IMR-90 (cell line): ENCODE data around the gene CD96. TPM values are rescaled to one million over a fixed set of nuclear protein-coding genes. Genes with fewer than 3 reads are reported as not detected.

ENCODE experiments used
- ATAC-seq: fragments of 200-7000 bp; cut with Tn5 transposase; 2 replicates; pipeline ENCODE4 v1.9.1; 2020; ENCODE audit warnings: low read depth, mild to moderate bottlenecking, moderate library complexity
- BruUV-seq: library from RNA; stranded (reverse); fragments of 400-500 nt; replicated peaks from 2 replicates; lab custom pipeline; 2021; lab: Mats Ljungman, UMichigan
- CTCF ChIA-PET: fragments of 300-600 bp; formaldehyde crosslinking; extraction: SDS; loops from one replicate; lab custom pipeline; 2021; ENCODE audit warnings: antibody characterized with exemption; lab: Yijun Ruan, JAX
- POLR2A ChIA-PET: fragments of 300-600 bp; sonication (Branson Sonifier 250); formaldehyde crosslinking; loops from one replicate; lab custom pipeline; 2022; ENCODE audit warnings: antibody characterized with exemption; ENCODE audit not compliant: unreplicated experiment; lab: Charles Lee
- DNase-seq: peaks from one replicate; pipeline ENCODE4 v3.0.0; 2013
- H2AFZ ChIP-seq: replicated peaks from 2 replicates; pipeline ENCODE3; 2013; ENCODE audit warnings: low read length, mild to moderate bottlenecking; ENCODE audit not compliant: poor library complexity
- H2AK5ac ChIP-seq: 2 replicates; pipeline ENCODE4 v1.6.1; 2013; ENCODE audit warnings: low read depth, low read length, inconsistent platforms
- H2AK9ac ChIP-seq: replicated peaks from 2 replicates; pipeline ENCODE3; 2013; ENCODE audit warnings: mild to moderate bottlenecking, low read depth, low read length, moderate library complexity; ENCODE audit not compliant: poor library complexity
- H2BK120ac ChIP-seq: 2 replicates; pipeline ENCODE4 v1.6.1; 2013; ENCODE audit warnings: low read depth, low read length, inconsistent platforms
- H2BK15ac ChIP-seq: 3 replicates; pipeline ENCODE4 v1.6.1; 2013; ENCODE audit warnings: low read depth, low read length, inconsistent platforms
- H2BK20ac ChIP-seq: 2 replicates; pipeline ENCODE4 v1.6.1; 2013; ENCODE audit warnings: low read depth, mild to moderate bottlenecking, inconsistent platforms, low read length, moderate library complexity
- H2BK5ac ChIP-seq: 2 replicates; pipeline ENCODE4 v1.6.1; 2013; ENCODE audit warnings: mild to moderate bottlenecking, low read depth, low read length, inconsistent platforms; ENCODE audit not compliant: poor library complexity, severe bottlenecking
- H3K14ac ChIP-seq: replicated peaks from 2 replicates; pipeline ENCODE4 v1.6.1; 2013; ENCODE audit warnings: low read depth, low read length, inconsistent platforms
- H3K18ac ChIP-seq: 2 replicates; pipeline ENCODE4 v1.6.1; 2013; ENCODE audit warnings: low read depth, low read length, control low read depth
- H3K23ac ChIP-seq: 2 replicates; pipeline ENCODE4 v1.6.1; 2013; ENCODE audit warnings: low read depth, low read length, inconsistent platforms
- H3K27ac ChIP-seq: 2 replicates; pipeline ENCODE4 v1.5.1; 2013; ENCODE audit warnings: mild to moderate bottlenecking, control low read depth, low read length; ENCODE audit not compliant: insufficient read depth
- H3K27me3 ChIP-seq: 2 replicates; pipeline ENCODE4 v1.6.1; 2013; ENCODE audit warnings: low read length; ENCODE audit not compliant: control insufficient read depth, insufficient read depth
- H3K36me3 ChIP-seq: 2 replicates; pipeline ENCODE4 v1.6.1; 2013; ENCODE audit warnings: low read length, mixed read lengths; ENCODE audit not compliant: control insufficient read depth, insufficient read depth
- H3K4ac ChIP-seq: 2 replicates; pipeline ENCODE4 v1.6.1; 2013; ENCODE audit warnings: low read depth, low read length, inconsistent platforms
- H3K4me1 ChIP-seq: 2 replicates; pipeline ENCODE4 v1.6.1; 2013; ENCODE audit warnings: low read length, mixed read lengths; ENCODE audit not compliant: control insufficient read depth, insufficient read depth
- H3K4me2 ChIP-seq: 2 replicates; pipeline ENCODE4 v1.6.1; 2013; ENCODE audit warnings: low read depth, mild to moderate bottlenecking, control low read depth, low read length, moderate library complexity
- H3K4me3 ChIP-seq: 2 replicates; pipeline ENCODE4 v1.5.1; 2013; ENCODE audit warnings: low read depth, mild to moderate bottlenecking, control low read depth, low read length, moderate library complexity; ENCODE audit not compliant: insufficient read depth
- H3K56ac ChIP-seq: 2 replicates; pipeline ENCODE4 v1.6.1; 2013; ENCODE audit warnings: low read length, inconsistent platforms; ENCODE audit not compliant: insufficient read depth; ENCODE audit errors: extremely low read depth
- H3K79me1 ChIP-seq, 2 experiments: 2 replicates each; pipeline ENCODE4 v1.6.1; 2013; ENCODE audit warnings: low read length in 2 of 2, inconsistent platforms in 1 of 2, low read depth in 1 of 2
- H3K9ac ChIP-seq: 2 replicates; pipeline ENCODE4 v1.6.1; 2013; ENCODE audit warnings: low read depth, low read length, control low read depth
- H3K9me1 ChIP-seq: 2 replicates; pipeline ENCODE4 v1.6.1; 2013; ENCODE audit warnings: low read length, inconsistent platforms; ENCODE audit not compliant: insufficient read depth
- H3K9me3 ChIP-seq: 2 replicates; pipeline ENCODE4 v1.6.1; 2013; ENCODE audit warnings: low read length; ENCODE audit not compliant: control insufficient read depth, insufficient read depth
- H4K20me1 ChIP-seq: 2 replicates; pipeline ENCODE4 v1.6.1; 2013; ENCODE audit warnings: low read length, inconsistent platforms; ENCODE audit not compliant: insufficient read depth
- H4K5ac ChIP-seq: 2 replicates; pipeline ENCODE4 v1.6.1; 2013; ENCODE audit warnings: mild to moderate bottlenecking, low read depth, low read length, control low read depth
- H4K8ac ChIP-seq, 2 experiments: 2 replicates each; pipeline ENCODE4 v1.6.1; 2013; ENCODE audit warnings: low read depth in 2 of 2, low read length in 2 of 2, control low read depth in 1 of 2, inconsistent platforms in 1 of 2
- H4K91ac ChIP-seq: 2 replicates; pipeline ENCODE4 v1.6.1; 2013; ENCODE audit warnings: low read depth, low read length, inconsistent platforms; ENCODE audit not compliant: insufficient read depth
- RAD21 ChIP-seq: IDR thresholded peaks from 2 replicates; pipeline ENCODE4 v1.6.1; 2012; ENCODE audit warnings: low read length, improper control_type of control experiment
- WGBS, 2 experiments: methylation state at CpG; one replicate each; pipeline versions ENCODE4 v1.1.5 to v1.1.7; 2013; ENCODE audit warnings: missing lambda C conversion rate in 2 of 2; ENCODE audit not compliant: insufficient read length in 1 of 2; ENCODE audit errors: extremely low coverage in 2 of 2; 5-methylcytosine and 5-hydroxymethylcytosine counted together
- dilution Hi-C: fragments of 300-500 bp; cut with HindIII; formaldehyde crosslinking; loops from one replicate; pipeline ENCODE4 v1.14.3; 2018; ENCODE audit warnings: low sequenced_read_pairs; ENCODE audit not compliant: unreplicated experiment
- in situ Hi-C: fragments of 300-500 bp; cut with MboI; formaldehyde crosslinking; loops from 3 replicates; pipeline ENCODE4 v1.14.3; 2019; ENCODE audit warnings: low sequenced_read_pairs, inconsistent platforms, mixed read lengths
- intact Hi-C: fragments of 100-400 bp; cut with micrococcal nuclease; formaldehyde crosslinking; loops from 2 replicates; pipeline ENCODE4 v1.10.0; 2022
- polyA plus RNA-seq, 3 experiments: library from polyadenylated mRNA; depleted of rRNA; stranded (reverse); fragments of >200 nt; gene quantifications; 2 replicates each; pipeline ENCODE4 v1.2.3, GENCODE V29; 2012; ENCODE audit warnings: low replicate concordance in 1 of 3
- total RNA-seq: library from RNA; depleted of rRNA; stranded (reverse); fragments of >200 nt; gene quantifications from 2 replicates; pipeline ENCODE4 v1.2.3, GENCODE V29; 2012
- TF ChIP-seq, protein P1 (sequence below): fragments of 150-350 bp; IDR thresholded peaks from 2 replicates; pipeline ENCODE4 v1.6.1; 2017; ENCODE audit warnings: mild to moderate bottlenecking, antibody characterized with exemption, low read length, low read depth

Gene CD96
- total and polyA plus RNA-seq, 2 of the 4 experiments (the other 2 are of a cell fraction): 0.05 to 0.18 TPM

- no peak overlapping the region for H2BK5ac ChIP-seq
- H3K4ac ChIP-seq: no peak overlapping the region
- no peak overlapping the region for H2BK20ac ChIP-seq
- no peak overlapping the region for H2AK5ac ChIP-seq
- H3K4me3 ChIP-seq: no peak overlapping the region
- H4K20me1 ChIP-seq: no peaks in the 10 kb centered on the region
- H3K9me1 ChIP-seq: 0 out of 2 replicates have a peak, but pooled peaks cover 4% of the 10 kb centered on the region
- H2BK15ac ChIP-seq: no peak overlapping the region
- no peak overlapping the region for H3K27ac ChIP-seq
- no peaks in the 10 kb centered on the region for H3K9me3 ChIP-seq
- in situ Hi-C loops: no loop called here
- H3K56ac ChIP-seq: no peak overlapping the region
- dilution Hi-C loops: no loop called here
- H3K36me3 ChIP-seq: no peaks in the 10 kb centered on the region
- ATAC-seq (no peak), DNase-seq (no peak)
- H4K8ac ChIP-seq: no peak overlapping the region
- intact Hi-C loops: no loop called here
- H2AK9ac ChIP-seq: peak overlapping the region; percentile 15
- H3K79me1 ChIP-seq: peaks cover 0 to 3% of the 10 kb centered on the region in 2 experiments; a peak in 1 of 4 replicates
- no peak overlapping the region for H4K5ac ChIP-seq
- H4K91ac ChIP-seq: no peak overlapping the region
- no peak overlapping the region for H3K9ac ChIP-seq
- CTCF ChIA-PET: no interaction called here
- TF ChIP-seq, protein P1, sequence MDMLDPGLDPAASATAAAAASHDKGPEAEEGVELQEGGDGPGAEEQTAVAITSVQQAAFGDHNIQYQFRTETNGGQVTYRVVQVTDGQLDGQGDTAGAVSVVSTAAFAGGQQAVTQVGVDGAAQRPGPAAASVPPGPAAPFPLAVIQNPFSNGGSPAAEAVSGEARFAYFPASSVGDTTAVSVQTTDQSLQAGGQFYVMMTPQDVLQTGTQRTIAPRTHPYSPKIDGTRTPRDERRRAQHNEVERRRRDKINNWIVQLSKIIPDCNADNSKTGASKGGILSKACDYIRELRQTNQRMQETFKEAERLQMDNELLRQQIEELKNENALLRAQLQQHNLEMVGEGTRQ: no peak
- no peak for TF ChIP-seq RAD21
- no peak overlapping the region for H2BK120ac ChIP-seq
- H3K23ac ChIP-seq: no peak overlapping the region
- no TSS peak for BruUV-seq
- POLR2A ChIA-PET: no interaction called here
- H3K18ac ChIP-seq: no peak overlapping the region
- no peak overlapping the region for H3K4me2 ChIP-seq
- H2AFZ ChIP-seq: no peak overlapping the region
- peaks cover 4% of the 10 kb centered on the region for H3K27me3 ChIP-seq
- 80% methylated on average over 1 of the region's 7 CpGs; no CpG with 5 or more reads in 1 of the 2 experiments for WGBS, 2 experiments
- no peaks in the 10 kb centered on the region for H3K4me1 ChIP-seq
- peak overlapping the region; percentile 23; the same call in 1 of the 2 replicates for H3K14ac ChIP-seq
These were observed 139.8 kb downstream of the CD96 start for GRCh38 chr3:111681661-111682426.
